Neural cell (in vitro differentiated cells): ENCODE results near the gene ZNF778. TPM values are rescaled to one million over a fixed set of nuclear protein-coding genes. Genes with fewer than 3 reads are reported as not detected.

Source experiments
- H2AFZ ChIP-seq: fragments of 200-600, 300-800 bp; sonication (generic), shearing (Covaris generic); 2 replicates; pipeline ENCODE4 v1.6.0; 2014; ENCODE audit warnings: low read depth, mild to moderate bottlenecking, antibody characterized with exemption, low read length, moderate library complexity
- H3F3A ChIP-seq: fragments of 200-600 bp; shearing (Covaris generic); 2 replicates; pipeline ENCODE4 v1.6.1; 2016; ENCODE audit warnings: mild to moderate bottlenecking, moderate library complexity, mixed read lengths, antibody characterized with exemption, low read length; ENCODE audit not compliant: insufficient read depth, poor library complexity, severe bottlenecking
- H3K27ac ChIP-seq: fragments of 200-600, 300-800 bp; sonication (generic), shearing (Covaris generic); 2 replicates; pipeline ENCODE4 v1.5.1; 2014; ENCODE audit warnings: mild to moderate bottlenecking, low read length, moderate library complexity
- H3K27me3 ChIP-seq: fragments of 300-800, 200-600 bp; sonication (generic), shearing (Covaris generic); 2 replicates; pipeline ENCODE4 v1.6.0; 2014; ENCODE audit warnings: mild to moderate bottlenecking, low read depth, low read length, moderate library complexity; ENCODE audit not compliant: insufficient read depth
- H3K36me3 ChIP-seq: fragments of 300-800, 200-600 bp; sonication (generic), shearing (Covaris generic); 2 replicates; pipeline ENCODE4 v1.5.1; 2014; ENCODE audit warnings: mild to moderate bottlenecking, antibody characterized with exemption, low read length, moderate library complexity; ENCODE audit not compliant: insufficient read depth
- H3K4me2 ChIP-seq: fragments of 300-800, 200-600 bp; sonication (generic), shearing (Covaris generic); 2 replicates; pipeline ENCODE4 v1.6.0; 2014; ENCODE audit warnings: mild to moderate bottlenecking, low read length
- H3K4me3 ChIP-seq: fragments of 300-800, 200-600 bp; sonication (generic), shearing (Covaris generic); 2 replicates; pipeline ENCODE4 v1.5.1; 2014; ENCODE audit warnings: mild to moderate bottlenecking, low read length, moderate library complexity
- H3K79me2 ChIP-seq: fragments of 200-600 bp; shearing (Covaris generic); replicated peaks from 2 replicates; pipeline ENCODE4 v1.6.0; 2014; ENCODE audit warnings: mild to moderate bottlenecking, low read length, moderate library complexity; ENCODE audit not compliant: insufficient read depth
- H3K9ac ChIP-seq: fragments of 300-800, 200-600 bp; sonication (generic), shearing (Covaris generic); 2 replicates; pipeline ENCODE4 v1.6.1; 2016; ENCODE audit warnings: mild to moderate bottlenecking, low read length, mixed read lengths
- H3K9me2 ChIP-seq: fragments of 200-600 bp; shearing (Covaris generic); 2 replicates; pipeline ENCODE4 v1.6.1; 2016; ENCODE audit warnings: mild to moderate bottlenecking, low read length, mixed read lengths; ENCODE audit not compliant: insufficient read depth
- H3K9me3 ChIP-seq: fragments of 200-600, 300-800 bp; sonication (generic), shearing (Covaris generic); 2 replicates; pipeline ENCODE4 v1.6.1; 2016; ENCODE audit warnings: mild to moderate bottlenecking, mixed run types, low read length, moderate library complexity, mixed read lengths
- H4K20me1 ChIP-seq: fragments of 200-600 bp; shearing (Covaris generic); 2 replicates; pipeline ENCODE4 v1.6.1; 2016; ENCODE audit warnings: mild to moderate bottlenecking, mixed run types; ENCODE audit not compliant: insufficient read depth
- EP300 ChIP-seq: fragments of 450-650 bp; conservative IDR thresholded peaks from 2 replicates; pipeline ENCODE4 v1.6.1; 2014; ENCODE audit warnings: antibody characterized with exemption, mild to moderate bottlenecking, moderate library complexity; ENCODE audit not compliant: poor library complexity, severe bottlenecking
- EZH2 ChIP-seq: fragments of 200-600, 300-800 bp; shearing (Covaris generic), sonication (generic); IDR thresholded peaks from 2 replicates; pipeline ENCODE4 v1.6.1; 2014; ENCODE audit warnings: antibody characterized with exemption, low read length, borderline replicate concordance, mild to moderate bottlenecking; ENCODE audit not compliant: insufficient read depth, poor library complexity, severe bottlenecking
- MXI1 ChIP-seq: fragments of 450-650 bp; conservative IDR thresholded peaks from 2 replicates; pipeline ENCODE4 v1.6.1; 2014; ENCODE audit warnings: antibody characterized with exemption, mild to moderate bottlenecking; ENCODE audit not compliant: poor library complexity, severe bottlenecking
- POLR2AphosphoS5 ChIP-seq: IDR thresholded peaks from 2 replicates; pipeline ENCODE4 v1.6.1; 2012
- SMC3 ChIP-seq: fragments of 450-650 bp; conservative IDR thresholded peaks from 2 replicates; pipeline ENCODE4 v1.6.1; 2014; ENCODE audit warnings: antibody characterized with exemption, mild to moderate bottlenecking, moderate library complexity; ENCODE audit not compliant: poor library complexity
- TAF1 ChIP-seq: IDR thresholded peaks from 2 replicates; pipeline ENCODE4 v1.6.1; 2012; ENCODE audit warnings: low read depth
- polyA plus RNA-seq: library from polyadenylated mRNA; depleted of rRNA; stranded (reverse); fragments of >200 nt; gene quantifications from 2 replicates; pipeline ENCODE4 v1.2.3, GENCODE V29; 2014
- TF ChIP-seq, protein P1 (sequence below): IDR thresholded peaks from 2 replicates; pipeline ENCODE4 v1.6.1; 2012; ENCODE audit warnings: borderline replicate concordance
- TF ChIP-seq, protein P2 (sequence below): fragments of 450-650 bp; IDR thresholded peaks from 2 replicates; pipeline ENCODE4 v1.5.1; 2014; ENCODE audit warnings: antibody characterized with exemption, mild to moderate bottlenecking, moderate library complexity; ENCODE audit not compliant: poor library complexity, severe bottlenecking

Gene ZNF778
- polyA plus RNA-seq, 1 donor from 2014 or later: 14.7 TPM

DNA sequence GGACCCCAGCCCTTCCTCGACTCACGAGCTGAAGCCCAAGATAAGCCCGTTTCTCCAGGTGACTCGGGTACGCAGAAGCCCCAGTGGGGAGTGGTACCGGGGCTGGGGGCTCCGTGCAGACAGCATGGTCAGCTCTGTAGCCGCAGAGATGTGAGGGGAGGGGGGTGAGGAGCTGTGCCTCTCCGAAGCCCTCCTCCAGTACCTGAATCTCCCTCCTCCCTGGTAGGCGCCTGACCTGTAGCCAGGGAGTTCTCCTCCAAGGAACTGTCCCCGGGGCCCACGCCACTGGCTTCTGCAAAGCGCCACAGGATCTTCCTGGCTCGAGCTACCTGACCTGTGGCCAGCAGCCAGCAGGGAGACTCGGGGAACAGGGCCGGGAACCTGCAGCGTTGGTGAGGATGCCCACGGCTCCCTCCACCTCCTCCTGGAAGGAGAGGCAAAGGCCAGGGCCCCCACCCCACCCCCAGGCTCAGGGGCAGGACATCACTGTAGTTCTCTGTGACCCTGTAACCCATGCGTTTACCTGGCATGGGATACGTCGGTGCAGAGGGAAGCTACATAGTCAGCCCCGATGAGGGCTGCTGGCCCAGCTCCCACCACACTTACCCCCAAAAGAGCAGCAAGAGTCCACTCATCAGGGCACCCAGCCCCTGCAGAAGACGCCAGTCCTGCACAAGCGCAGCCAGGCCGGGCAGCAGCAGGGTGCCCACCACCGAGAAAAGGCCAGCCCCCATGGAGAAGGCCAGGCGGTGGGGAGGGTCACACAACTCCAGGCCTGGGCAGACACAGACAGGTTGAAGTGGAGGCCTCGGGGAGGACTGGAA lies 18.9 kb upstream of the ZNF778 start:
- Histone ChIP-seq H3K79me2 (no peaks in the 10 kb centered on the region), H3K4me3 (no peak overlapping the region), H4K20me1 (no peaks in the 10 kb centered on the region), H3K27me3 (peaks cover 41% of the 10 kb centered on the region), H3K27ac (no peak overlapping the region), H2AFZ (no peak overlapping the region), H3K36me3 (no peaks in the 10 kb centered on the region), H3K9ac (no peak overlapping the region), H3K4me2 (no peak overlapping the region), H3K9me2 (no peaks in the 10 kb centered on the region), H3K9me3 (peaks cover 6% of the 10 kb centered on the region), H3F3A (no peaks in the 10 kb centered on the region)
- no peak for TF ChIP-seq TAF1
- no peak for TF ChIP-seq MXI1
- TF ChIP-seq EZH2: no peak
- TF ChIP-seq SMC3: no peak
- no peak for TF ChIP-seq POLR2AphosphoS5

DNA sequence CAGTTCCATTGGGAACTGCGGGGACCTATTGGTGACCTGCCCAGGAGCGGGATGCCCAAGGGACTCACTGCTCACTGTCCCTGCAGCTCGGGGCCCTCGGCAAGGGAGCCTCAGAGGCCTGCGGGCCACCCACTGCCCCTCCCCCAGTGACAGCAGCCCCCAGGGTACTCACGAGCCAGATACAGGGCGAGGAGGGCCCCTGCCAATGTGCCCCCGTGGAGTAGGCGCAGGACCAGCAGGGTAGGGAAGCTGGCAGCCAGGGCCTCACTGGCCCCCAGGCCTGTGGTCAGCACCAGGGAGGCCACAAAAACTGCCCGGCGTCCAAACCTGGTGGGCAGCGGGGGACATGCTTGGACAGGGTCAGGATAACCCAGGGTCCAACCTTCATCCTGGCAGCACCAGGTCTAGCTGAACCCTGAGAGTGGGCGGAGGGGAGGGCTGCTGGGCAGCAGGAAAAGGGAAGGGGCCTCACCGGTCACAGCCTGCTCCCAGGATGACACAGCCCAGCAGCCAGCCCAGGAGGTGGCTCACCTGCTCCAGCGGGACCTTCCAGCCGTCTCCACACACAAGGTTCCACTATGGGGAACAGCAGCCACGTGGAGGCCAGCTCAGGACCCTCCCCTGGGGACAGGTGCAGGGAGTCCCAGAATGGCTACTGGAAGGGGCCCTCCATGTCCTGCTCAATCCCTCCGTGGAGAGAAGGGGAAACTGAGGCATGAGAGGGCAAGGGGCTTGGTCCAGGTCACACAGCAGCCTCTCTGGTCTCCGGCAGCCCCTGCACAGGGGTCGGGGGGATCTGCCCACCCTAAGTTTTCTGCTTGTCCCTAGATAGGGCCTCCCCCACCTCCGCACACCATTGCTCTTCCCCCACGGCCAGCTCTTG lies 18.0 kb upstream of the ZNF778 start:
- Histone ChIP-seq H2AFZ (no peak overlapping the region), H3K4me3 (no peak overlapping the region), H3K9me2 (no peaks in the 10 kb centered on the region), H3K36me3 (no peaks in the 10 kb centered on the region), H3K9ac (no peak overlapping the region), H3K27me3 (peaks cover 50% of the 10 kb centered on the region), H3K27ac (no peak overlapping the region), H3F3A (no peaks in the 10 kb centered on the region), H4K20me1 (no peaks in the 10 kb centered on the region), H3K4me2 (no peak overlapping the region), H3K9me3 (peaks cover 6% of the 10 kb centered on the region), H3K79me2 (no peaks in the 10 kb centered on the region)
- TF ChIP-seq, protein P1, sequence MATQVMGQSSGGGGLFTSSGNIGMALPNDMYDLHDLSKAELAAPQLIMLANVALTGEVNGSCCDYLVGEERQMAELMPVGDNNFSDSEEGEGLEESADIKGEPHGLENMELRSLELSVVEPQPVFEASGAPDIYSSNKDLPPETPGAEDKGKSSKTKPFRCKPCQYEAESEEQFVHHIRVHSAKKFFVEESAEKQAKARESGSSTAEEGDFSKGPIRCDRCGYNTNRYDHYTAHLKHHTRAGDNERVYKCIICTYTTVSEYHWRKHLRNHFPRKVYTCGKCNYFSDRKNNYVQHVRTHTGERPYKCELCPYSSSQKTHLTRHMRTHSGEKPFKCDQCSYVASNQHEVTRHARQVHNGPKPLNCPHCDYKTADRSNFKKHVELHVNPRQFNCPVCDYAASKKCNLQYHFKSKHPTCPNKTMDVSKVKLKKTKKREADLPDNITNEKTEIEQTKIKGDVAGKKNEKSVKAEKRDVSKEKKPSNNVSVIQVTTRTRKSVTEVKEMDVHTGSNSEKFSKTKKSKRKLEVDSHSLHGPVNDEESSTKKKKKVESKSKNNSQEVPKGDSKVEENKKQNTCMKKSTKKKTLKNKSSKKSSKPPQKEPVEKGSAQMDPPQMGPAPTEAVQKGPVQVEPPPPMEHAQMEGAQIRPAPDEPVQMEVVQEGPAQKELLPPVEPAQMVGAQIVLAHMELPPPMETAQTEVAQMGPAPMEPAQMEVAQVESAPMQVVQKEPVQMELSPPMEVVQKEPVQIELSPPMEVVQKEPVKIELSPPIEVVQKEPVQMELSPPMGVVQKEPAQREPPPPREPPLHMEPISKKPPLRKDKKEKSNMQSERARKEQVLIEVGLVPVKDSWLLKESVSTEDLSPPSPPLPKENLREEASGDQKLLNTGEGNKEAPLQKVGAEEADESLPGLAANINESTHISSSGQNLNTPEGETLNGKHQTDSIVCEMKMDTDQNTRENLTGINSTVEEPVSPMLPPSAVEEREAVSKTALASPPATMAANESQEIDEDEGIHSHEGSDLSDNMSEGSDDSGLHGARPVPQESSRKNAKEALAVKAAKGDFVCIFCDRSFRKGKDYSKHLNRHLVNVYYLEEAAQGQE: no peak

DNA sequence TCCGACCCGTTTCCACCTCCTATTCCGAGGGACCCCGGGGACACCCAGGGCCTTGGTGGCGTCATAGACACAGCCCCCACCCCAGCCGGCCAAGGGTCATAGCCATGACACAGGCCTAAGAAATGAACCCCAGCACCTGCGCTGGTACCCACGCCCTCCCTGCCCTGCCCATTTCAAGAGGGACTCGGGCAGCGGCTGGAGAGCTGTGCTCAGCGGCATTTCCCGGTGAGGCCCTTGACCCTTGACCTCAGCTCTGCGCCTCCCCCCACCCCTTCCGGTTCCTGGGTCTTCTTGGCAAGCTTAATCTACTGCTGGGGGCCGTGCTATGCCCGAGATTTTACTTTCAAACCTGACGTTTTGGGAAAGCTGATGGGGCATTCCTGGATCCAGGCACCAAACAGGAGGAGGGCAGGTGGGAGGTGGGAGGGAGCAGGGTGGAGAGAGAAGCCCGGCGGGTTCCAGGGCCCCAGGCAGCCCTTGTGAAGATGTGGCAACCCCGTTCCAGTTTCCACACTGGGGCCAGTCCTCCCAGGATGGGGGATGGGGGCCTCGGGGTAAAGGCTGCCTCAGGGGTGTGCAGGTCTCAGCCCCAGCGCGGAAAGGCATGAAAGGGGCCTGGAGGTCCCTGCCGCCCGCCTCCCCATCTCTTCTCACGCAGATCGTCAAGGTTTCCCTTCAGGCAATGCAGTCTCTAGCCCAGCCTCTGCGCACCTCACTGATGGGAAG lies 17.2 kb upstream of the ZNF778 start, which contains the start of gene SLC22A31:
Gene SLC22A31 (minus strand): TSS at position 414 of the 726 bp plus-strand sequence. CDS start 36 bp downstream, at position 378.
- Histone ChIP-seq H3K9me3 (peaks cover 6% of the 10 kb centered on the region), H3K9me2 (no peaks in the 10 kb centered on the region), H3K27ac (no peak within 1 kb of the TSS), H4K20me1 (no peaks in the 10 kb centered on the region), H3K36me3 (no peaks in the 10 kb centered on the region), H3K27me3 (peaks cover 53% of the 10 kb centered on the region), H3F3A (no peaks in the 10 kb centered on the region), H3K9ac (no peak within 1 kb of the TSS), H2AFZ (no peak within 1 kb of the TSS), H3K4me3 (peak within 1 kb of the TSS; percentile 55), H3K4me2 (no peak within 1 kb of the TSS), H3K79me2 (no peaks in the 10 kb centered on the region)
- TF ChIP-seq EP300: no peak
- TF ChIP-seq, protein P2, sequence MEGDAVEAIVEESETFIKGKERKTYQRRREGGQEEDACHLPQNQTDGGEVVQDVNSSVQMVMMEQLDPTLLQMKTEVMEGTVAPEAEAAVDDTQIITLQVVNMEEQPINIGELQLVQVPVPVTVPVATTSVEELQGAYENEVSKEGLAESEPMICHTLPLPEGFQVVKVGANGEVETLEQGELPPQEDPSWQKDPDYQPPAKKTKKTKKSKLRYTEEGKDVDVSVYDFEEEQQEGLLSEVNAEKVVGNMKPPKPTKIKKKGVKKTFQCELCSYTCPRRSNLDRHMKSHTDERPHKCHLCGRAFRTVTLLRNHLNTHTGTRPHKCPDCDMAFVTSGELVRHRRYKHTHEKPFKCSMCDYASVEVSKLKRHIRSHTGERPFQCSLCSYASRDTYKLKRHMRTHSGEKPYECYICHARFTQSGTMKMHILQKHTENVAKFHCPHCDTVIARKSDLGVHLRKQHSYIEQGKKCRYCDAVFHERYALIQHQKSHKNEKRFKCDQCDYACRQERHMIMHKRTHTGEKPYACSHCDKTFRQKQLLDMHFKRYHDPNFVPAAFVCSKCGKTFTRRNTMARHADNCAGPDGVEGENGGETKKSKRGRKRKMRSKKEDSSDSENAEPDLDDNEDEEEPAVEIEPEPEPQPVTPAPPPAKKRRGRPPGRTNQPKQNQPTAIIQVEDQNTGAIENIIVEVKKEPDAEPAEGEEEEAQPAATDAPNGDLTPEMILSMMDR: no peak
- TF ChIP-seq EZH2: peak; percentile 11
